ENCODE results near the gene NSUN4.

Gene NSUN4

DNA sequence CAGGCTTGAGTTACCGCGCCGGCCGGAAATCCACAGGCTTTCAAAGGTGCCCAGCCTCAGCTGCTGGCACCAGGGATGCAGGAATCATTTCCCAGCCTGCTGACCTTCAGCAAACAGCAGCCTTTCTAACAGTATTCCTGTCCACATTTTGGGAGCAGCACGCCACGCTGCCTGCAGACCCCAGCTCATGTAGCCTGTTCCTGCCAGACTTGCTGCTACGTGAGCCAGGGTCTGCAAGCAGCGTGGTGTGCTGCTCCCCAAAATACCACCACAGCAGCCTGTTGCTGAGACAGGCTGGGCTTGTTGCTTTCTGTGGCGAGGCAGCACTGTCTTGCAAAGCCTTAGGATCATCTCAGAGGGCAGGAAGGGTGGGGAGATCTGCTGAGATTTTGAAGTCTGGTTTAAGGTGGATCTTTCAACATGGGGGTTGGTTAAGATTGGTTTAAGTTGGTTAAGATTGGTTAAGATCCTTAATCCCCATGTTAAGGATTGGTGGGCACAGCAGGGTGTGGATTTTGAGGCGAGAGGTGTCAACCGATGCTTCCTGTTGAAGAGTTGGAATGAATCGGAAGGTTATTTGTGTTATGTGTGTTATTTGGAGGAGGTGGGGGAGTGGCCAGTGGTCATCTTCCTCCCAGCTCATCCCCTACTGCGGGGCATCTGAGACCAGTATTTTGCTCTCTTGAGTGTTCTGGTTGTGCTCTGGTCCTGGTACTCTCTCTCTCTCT lies 66.4 kb downstream of the NSUN4 start:
- H3K4me3 ChIP-seq (ENCODE audit: low read depth, low read length) = no peak overlapping the region
- TF ChIP-seq, protein P1, sequence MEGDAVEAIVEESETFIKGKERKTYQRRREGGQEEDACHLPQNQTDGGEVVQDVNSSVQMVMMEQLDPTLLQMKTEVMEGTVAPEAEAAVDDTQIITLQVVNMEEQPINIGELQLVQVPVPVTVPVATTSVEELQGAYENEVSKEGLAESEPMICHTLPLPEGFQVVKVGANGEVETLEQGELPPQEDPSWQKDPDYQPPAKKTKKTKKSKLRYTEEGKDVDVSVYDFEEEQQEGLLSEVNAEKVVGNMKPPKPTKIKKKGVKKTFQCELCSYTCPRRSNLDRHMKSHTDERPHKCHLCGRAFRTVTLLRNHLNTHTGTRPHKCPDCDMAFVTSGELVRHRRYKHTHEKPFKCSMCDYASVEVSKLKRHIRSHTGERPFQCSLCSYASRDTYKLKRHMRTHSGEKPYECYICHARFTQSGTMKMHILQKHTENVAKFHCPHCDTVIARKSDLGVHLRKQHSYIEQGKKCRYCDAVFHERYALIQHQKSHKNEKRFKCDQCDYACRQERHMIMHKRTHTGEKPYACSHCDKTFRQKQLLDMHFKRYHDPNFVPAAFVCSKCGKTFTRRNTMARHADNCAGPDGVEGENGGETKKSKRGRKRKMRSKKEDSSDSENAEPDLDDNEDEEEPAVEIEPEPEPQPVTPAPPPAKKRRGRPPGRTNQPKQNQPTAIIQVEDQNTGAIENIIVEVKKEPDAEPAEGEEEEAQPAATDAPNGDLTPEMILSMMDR (IDR thresholded peaks at IDR 0.05; ENCODE audit: low read depth, low read length) = no peak

DNA sequence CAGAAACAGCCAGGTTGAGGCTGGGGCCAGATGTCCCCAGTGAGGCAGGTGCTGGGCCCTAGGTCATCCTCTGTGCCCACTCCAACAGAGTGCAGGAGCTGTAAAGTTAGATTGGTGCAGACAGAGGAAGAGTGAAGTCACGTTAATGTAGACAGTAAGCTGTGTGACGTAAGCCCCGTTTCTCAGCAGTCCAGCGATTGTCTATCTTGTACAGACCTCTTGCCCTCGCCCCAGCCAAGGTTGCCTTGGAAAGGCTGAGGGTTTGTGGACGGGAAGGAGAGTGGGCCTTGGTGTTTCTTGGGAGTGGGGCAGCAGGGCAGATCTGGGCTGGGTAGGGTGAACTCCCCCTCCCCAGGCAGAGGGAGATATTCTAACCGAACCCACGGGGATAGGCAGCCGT lies 67.0 kb downstream of the NSUN4 start:
- no peak overlapping the region for H3K4me3 ChIP-seq (ENCODE audit: low read depth, low read length)
- TF ChIP-seq, protein P1 (IDR thresholded peaks at IDR 0.05; ENCODE audit: low read depth, low read length) = no peak

DNA sequence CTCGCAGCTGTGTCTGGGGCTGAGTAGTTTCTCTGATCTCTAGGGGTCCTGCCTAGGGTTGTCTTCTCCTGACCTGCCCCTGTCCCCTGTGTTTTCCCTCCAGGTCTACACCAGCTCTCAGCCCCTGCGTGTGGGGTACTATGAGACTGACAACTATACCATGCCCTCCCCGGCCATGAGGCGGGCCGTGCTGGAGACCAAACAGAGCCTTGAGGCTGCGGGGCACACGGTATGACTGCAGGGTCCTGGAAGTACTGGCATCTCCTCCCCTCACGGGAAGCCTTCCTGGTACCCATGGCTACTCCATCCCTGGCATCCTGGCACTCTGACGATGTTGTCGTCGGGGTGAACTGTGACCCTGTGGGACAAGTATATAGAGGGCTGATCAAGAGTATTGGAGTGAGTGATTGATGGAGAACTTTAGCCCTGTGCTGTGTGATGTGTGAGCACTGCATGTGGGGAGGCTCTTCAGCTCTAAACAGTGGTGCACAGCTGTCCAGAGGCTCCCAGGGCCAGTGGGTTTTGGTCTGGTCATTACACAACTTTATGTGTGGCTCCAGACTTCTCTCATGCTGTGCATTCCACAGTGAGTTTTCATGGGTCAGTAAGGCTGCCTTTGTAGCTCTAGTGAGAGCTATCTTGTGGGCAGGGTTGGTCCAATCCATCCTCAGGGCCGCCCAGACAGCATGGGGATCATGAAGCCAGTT lies 67.9 kb downstream of the NSUN4 start:
- H3K4me3 ChIP-seq (ENCODE audit: low read depth, low read length) = no peak overlapping the region
- TF ChIP-seq, protein P1 (IDR thresholded peaks at IDR 0.05; ENCODE audit: low read depth, low read length) = no peak

DNA sequence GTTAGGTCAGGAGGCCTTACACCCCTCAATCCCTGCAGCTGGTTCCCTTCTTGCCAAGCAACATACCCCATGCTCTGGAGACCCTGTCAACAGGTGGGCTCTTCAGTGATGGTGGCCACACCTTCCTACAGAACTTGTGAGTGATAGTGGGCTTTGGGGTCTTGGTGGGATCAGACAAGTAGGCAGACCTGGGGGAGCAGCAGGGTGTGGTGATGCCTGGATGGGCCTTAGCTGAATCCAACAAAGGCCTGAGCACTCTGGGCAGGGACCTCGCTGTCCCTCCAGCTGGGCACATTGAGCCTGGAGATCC lies 68.4 kb downstream of the NSUN4 start:
- no peak overlapping the region for H3K4me3 ChIP-seq (ENCODE audit: low read depth, low read length)
- TF ChIP-seq, protein P1 (IDR thresholded peaks at IDR 0.05; ENCODE audit: low read depth, low read length) = no peak

DNA sequence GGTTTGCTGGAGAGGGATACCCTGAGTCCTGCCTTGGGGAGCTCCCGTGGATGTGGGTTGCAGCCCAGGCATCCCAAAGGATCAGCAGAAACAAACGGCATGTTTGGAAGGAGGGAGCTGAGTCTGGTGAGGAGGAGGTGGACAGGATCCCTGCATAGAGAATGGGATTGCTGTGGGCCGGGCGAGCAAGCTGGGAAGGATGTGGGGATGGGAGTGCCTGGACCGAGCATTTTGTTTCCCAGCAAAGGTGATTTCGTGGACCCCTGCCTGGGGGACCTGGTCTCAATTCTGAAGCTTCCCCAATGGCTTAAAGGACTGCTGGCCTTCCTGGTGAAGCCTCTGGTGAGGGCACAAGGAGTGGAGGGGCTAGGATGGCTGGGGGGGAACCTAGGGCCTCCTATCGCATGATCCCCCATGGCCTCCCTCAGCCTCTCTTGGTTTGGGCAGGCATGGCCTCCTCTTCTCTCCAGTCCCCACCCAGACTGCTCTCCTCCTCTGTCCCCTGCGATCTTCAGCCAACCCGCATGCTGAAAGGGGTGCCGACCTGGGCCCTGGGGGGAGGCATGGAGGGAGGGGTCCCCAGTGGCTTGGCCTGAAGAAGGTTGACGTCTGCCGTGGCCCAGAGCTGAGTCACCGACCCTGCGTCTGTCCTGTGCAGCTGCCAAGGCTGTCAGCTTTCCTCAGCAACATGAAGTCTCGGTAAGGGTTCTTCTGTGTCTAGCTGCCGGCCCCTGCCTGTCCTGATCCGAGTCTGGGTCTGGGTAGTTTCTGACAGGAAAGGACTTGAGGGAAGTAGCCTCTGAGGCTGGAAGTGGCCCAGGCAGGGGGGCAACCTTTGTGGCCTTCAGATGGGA lies 69.8 kb downstream of the NSUN4 start:
- no peak overlapping the region for H3K4me3 ChIP-seq (ENCODE audit: low read depth, low read length)
- TF ChIP-seq, protein P1 (IDR thresholded peaks at IDR 0.05; ENCODE audit: low read depth, low read length) = no peak

DNA sequence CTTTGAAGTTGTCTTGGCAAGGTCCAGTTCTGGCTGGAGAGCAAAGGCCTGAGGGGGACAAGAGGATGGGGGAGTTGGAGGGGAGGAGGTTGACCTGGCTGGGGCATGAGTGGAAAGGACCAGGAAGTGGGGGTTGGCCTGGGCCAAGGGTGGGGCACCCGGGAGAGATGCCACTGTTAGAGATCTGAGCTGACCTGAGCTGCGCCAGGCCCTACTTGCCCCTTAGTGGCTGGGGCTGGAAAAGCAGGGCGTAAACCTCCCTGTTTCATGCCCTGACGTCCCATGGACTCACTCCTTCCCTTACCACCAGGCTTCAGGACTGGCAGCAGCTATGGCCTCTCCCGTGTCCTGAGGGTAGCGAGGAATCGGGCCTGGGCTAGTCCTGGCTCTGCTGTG lies 70.4 kb downstream of the NSUN4 start:
- H3K4me3 ChIP-seq (ENCODE audit: low read depth, low read length) = no peak overlapping the region
- TF ChIP-seq, protein P1 (IDR thresholded peaks at IDR 0.05; ENCODE audit: low read depth, low read length) = no peak
